ENCODE data around the gene ATP11A. TPM values are rescaled to one million over a fixed set of nuclear protein-coding genes. Genes with fewer than 3 reads are reported as not detected.

The ATP11A gene
- total and polyA plus RNA-seq, 2 experiments from 2014 or later: 28.7 to 30.8 TPM

DNA sequence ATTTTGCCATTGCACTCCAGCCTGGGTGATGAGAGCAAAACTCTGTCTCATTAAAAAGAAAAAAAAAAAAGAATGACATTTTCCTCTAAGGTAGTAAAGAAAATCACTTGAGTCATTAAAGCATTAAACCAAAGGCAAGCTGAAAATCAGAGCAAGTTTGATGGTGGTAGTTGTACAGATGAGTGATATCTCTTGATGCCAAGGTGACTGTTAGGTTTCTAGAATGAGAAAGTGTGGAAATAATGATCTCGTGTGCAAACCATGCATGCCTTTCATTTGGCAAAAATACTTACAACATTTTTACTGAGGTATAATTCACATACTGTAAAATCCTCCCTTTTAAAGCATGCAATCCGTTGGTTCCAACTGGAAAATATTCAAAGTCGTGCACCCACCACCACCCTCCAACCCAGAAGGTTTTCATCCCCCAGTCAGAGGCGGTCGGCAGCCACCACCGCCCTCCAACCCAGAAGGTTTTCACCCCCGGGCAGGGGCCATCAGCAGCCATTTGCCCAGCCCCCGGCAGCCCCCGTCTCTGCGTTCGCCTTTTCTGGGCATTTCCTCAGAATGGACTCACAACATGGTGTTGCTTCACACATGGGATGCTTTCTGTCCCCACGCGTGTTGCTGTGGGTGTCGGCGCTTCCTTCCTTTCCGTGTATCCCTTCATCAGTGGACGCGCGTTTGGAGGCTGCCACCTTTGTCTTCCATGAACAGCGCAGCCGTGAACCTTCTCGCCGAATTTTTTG lies 90.2 kb downstream of the ATP11A start:
- TF ChIP-seq, protein P1, sequence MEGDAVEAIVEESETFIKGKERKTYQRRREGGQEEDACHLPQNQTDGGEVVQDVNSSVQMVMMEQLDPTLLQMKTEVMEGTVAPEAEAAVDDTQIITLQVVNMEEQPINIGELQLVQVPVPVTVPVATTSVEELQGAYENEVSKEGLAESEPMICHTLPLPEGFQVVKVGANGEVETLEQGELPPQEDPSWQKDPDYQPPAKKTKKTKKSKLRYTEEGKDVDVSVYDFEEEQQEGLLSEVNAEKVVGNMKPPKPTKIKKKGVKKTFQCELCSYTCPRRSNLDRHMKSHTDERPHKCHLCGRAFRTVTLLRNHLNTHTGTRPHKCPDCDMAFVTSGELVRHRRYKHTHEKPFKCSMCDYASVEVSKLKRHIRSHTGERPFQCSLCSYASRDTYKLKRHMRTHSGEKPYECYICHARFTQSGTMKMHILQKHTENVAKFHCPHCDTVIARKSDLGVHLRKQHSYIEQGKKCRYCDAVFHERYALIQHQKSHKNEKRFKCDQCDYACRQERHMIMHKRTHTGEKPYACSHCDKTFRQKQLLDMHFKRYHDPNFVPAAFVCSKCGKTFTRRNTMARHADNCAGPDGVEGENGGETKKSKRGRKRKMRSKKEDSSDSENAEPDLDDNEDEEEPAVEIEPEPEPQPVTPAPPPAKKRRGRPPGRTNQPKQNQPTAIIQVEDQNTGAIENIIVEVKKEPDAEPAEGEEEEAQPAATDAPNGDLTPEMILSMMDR (IDR thresholded peaks at IDR 0.05; ENCODE audit: poor library complexity): no peak
- TF ChIP-seq EZH2 (IDR thresholded peaks at IDR 0.05; ENCODE audit: borderline replicate concordance) (no peak), EZH2phosphoT487 (IDR thresholded peaks at IDR 0.05; ENCODE audit: low read depth, severe bottlenecking, unreplicated experiment) (no peak)
- H3K4me1 ChIP-seq (ENCODE audit: insufficient read depth): peaks cover 11% of the 10 kb centered on the region
- H3K4me2 ChIP-seq: no peak overlapping the region
- no peaks in the 10 kb centered on the region for H3K9me3 ChIP-seq (ENCODE audit: low read depth)
- H3K9me2 ChIP-seq (replicated peaks; ENCODE audit: insufficient read depth): no peaks in the 10 kb centered on the region
- no peak for DNase-seq (ENCODE audit: low spot score)
- whole genome bisulfite sequencing (ENCODE audit: low lambda C conversion rate, missing lambda C conversion rate): 81% methylated on average over 23 of the region's 23 CpGs
- H3K27me3 ChIP-seq: no peaks in the 10 kb centered on the region
- peaks cover 2% of the 10 kb centered on the region for H4K20me1 ChIP-seq (ENCODE audit: insufficient read depth, poor library complexity, severe bottlenecking)
- H3K4me3 ChIP-seq: no peak overlapping the region
- H3K27ac ChIP-seq: no peak overlapping the region
- no peaks in the 10 kb centered on the region for H3K36me3 ChIP-seq (replicated peaks; ENCODE audit: insufficient read depth, low read depth)
- no peak overlapping the region for H2AFZ ChIP-seq
- H3K79me2 ChIP-seq: peaks cover 76% of the 10 kb centered on the region

DNA sequence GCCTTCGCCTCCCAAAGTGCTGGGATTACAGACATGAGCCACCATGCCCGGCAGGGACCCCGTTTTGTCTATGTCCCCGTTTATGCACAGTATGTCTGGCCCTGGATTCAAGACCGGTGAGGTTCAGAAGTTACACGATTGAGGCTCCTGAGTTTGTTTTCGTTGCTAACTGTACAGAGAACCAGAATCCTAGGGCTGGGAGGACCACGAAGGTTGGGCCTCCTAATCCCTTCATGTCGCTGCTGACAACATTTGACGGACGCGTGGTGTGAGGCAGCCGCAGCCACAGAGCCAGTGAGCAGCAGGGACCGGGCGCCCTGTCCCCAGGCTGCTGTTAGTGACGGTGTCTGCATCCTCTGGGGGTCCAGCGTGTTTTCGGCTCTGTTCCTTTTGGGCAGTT lies 91.4 kb downstream of the ATP11A start:
- no peak overlapping the region for H3K4me2 ChIP-seq

DNA sequence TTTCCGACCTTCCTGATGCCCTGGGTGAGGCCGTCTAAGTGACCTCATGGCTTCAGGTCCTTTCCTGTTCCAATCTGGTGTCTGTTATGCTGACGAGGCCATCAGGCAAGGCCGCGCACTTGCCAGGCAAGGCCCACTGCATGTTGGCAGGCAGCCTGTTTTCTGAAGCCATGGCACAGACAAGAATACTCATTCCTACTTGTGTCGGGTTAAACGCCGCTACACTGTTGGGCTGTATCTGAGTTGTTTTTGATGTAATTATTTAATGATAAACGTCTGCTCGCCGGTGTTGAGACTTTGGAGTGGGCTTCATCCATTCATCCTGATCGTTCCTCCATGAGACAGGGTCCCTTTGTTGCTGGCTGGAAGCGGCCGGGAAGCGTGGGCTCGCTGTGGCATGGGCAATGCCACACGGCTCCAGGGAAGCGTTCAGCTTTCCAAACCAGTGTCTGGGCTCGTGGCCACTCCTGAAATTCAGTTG lies 92.1 kb downstream of the ATP11A start:
- H3K36me3 ChIP-seq (replicated peaks; ENCODE audit: insufficient read depth, low read depth): no peaks in the 10 kb centered on the region
- H4K20me1 ChIP-seq (ENCODE audit: insufficient read depth, poor library complexity, severe bottlenecking): peaks cover 2% of the 10 kb centered on the region
- H3K9me2 ChIP-seq (replicated peaks; ENCODE audit: insufficient read depth): no peaks in the 10 kb centered on the region
- H3K4me1 ChIP-seq (ENCODE audit: insufficient read depth): peaks cover 11% of the 10 kb centered on the region
- H3K4me2 ChIP-seq: no peak overlapping the region
- no peak overlapping the region for H3K4me3 ChIP-seq
- no peaks in the 10 kb centered on the region for H3K27me3 ChIP-seq
- DNase-seq (ENCODE audit: low spot score): no peak
- H2AFZ ChIP-seq: no peak overlapping the region
- WGBS (ENCODE audit: low lambda C conversion rate, missing lambda C conversion rate): 89% methylated on average over 19 of the region's 19 CpGs
- H3K27ac ChIP-seq: no peak overlapping the region
- no peak for TF ChIP-seq EZH2 (IDR thresholded peaks at IDR 0.05; ENCODE audit: borderline replicate concordance)
- no peak for TF ChIP-seq EZH2phosphoT487 (IDR thresholded peaks at IDR 0.05; ENCODE audit: low read depth, severe bottlenecking, unreplicated experiment)
- TF ChIP-seq, protein P1 (IDR thresholded peaks at IDR 0.05; ENCODE audit: poor library complexity): no peak
- H3K9me3 ChIP-seq (ENCODE audit: low read depth): no peaks in the 10 kb centered on the region
- peaks cover 62% of the 10 kb centered on the region for H3K79me2 ChIP-seq

More for the DNA sequence above, 91.4 kb downstream of the ATP11A start:
- Histone ChIP-seq H3K27me3 (no peaks in the 10 kb centered on the region), H3K4me3 (no peak overlapping the region), H2AFZ (no peak overlapping the region), H3K27ac (no peak overlapping the region), H3K9me2 (replicated peaks; ENCODE audit: insufficient read depth) (no peaks in the 10 kb centered on the region), H4K20me1 (ENCODE audit: insufficient read depth, poor library complexity, severe bottlenecking) (peaks cover 2% of the 10 kb centered on the region), H3K36me3 (replicated peaks; ENCODE audit: insufficient read depth, low read depth) (no peaks in the 10 kb centered on the region), H3K9me3 (ENCODE audit: low read depth) (no peaks in the 10 kb centered on the region), H3K4me1 (ENCODE audit: insufficient read depth) (peaks cover 11% of the 10 kb centered on the region), H3K79me2 (peaks cover 67% of the 10 kb centered on the region)
- 94% methylated on average over 18 of the region's 18 CpGs for WGBS (ENCODE audit: low lambda C conversion rate, missing lambda C conversion rate)
- no peak for DNase-seq (ENCODE audit: low spot score)
- no peak for TF ChIP-seq EZH2phosphoT487 (IDR thresholded peaks at IDR 0.05; ENCODE audit: low read depth, severe bottlenecking, unreplicated experiment)

DNA sequence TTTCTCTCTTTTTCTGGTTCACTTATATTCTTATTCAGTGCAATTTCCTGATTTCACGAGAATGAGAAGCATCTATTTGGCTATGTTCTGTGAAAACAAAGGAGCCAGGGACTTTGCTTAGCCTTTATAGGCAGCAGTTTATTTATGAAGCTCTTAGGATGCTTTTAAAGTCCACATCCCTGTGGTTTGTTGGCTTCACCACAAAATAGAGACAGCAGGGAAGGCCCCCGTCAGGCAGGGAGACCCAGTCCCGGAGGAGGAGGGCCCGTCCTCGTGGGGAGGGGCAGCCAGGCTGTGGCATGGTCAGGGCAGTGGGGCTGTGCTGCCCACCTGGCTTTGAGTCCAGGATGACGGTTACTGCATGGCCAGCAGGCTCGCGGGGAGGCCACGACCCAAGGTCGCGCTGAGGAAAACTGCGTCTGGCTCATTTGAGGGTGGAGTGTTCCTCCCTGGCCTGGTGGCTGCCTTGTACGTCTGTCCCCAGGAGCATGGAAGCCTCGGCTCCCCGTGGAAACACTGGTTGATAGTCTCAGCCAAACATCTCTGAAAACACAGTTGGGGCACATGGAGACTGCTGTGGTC lies 92.7 kb downstream of the ATP11A start:
- Histone ChIP-seq H3K79me2 (peaks cover 56% of the 10 kb centered on the region), H3K27ac (peak overlapping the region; percentile 5), H3K9me2 (replicated peaks; ENCODE audit: insufficient read depth) (no peaks in the 10 kb centered on the region), H4K20me1 (ENCODE audit: insufficient read depth, poor library complexity, severe bottlenecking) (peaks cover 2% of the 10 kb centered on the region), H3K4me2 (no peak overlapping the region), H2AFZ (no peak overlapping the region), H3K4me1 (ENCODE audit: insufficient read depth) (peaks cover 11% of the 10 kb centered on the region), H3K27me3 (no peaks in the 10 kb centered on the region), H3K9me3 (ENCODE audit: low read depth) (no peaks in the 10 kb centered on the region), H3K4me3 (no peak overlapping the region), H3K36me3 (replicated peaks; ENCODE audit: insufficient read depth, low read depth) (no peaks in the 10 kb centered on the region)
- DNase-seq (ENCODE audit: low spot score): no peak
- 83% methylated on average over 15 of the region's 15 CpGs for WGBS (ENCODE audit: low lambda C conversion rate, missing lambda C conversion rate)
- TF ChIP-seq, protein P1 (IDR thresholded peaks at IDR 0.05; ENCODE audit: poor library complexity): no peak
- TF ChIP-seq EZH2 (IDR thresholded peaks at IDR 0.05; ENCODE audit: borderline replicate concordance): no peak
- no peak for TF ChIP-seq EZH2phosphoT487 (IDR thresholded peaks at IDR 0.05; ENCODE audit: low read depth, severe bottlenecking, unreplicated experiment)
